Neural cell (in vitro differentiated cells): ENCODE measurements around the gene METAP2. TPM values are rescaled to one million over a fixed set of nuclear protein-coding genes. Genes with fewer than 3 reads are reported as not detected.

Source experiments
- H2AFZ ChIP-seq: fragments of 200-600, 300-800 bp; sonication (generic), shearing (Covaris generic); 2 replicates; pipeline ENCODE4 v1.6.0; 2014; ENCODE audit warnings: low read depth, mild to moderate bottlenecking, antibody characterized with exemption, low read length, moderate library complexity
- H3F3A ChIP-seq: fragments of 200-600 bp; shearing (Covaris generic); 2 replicates; pipeline ENCODE4 v1.6.1; 2016; ENCODE audit warnings: mild to moderate bottlenecking, moderate library complexity, mixed read lengths, antibody characterized with exemption, low read length; ENCODE audit not compliant: insufficient read depth, poor library complexity, severe bottlenecking
- H3K27ac ChIP-seq: fragments of 200-600, 300-800 bp; sonication (generic), shearing (Covaris generic); 2 replicates; pipeline ENCODE4 v1.5.1; 2014; ENCODE audit warnings: mild to moderate bottlenecking, low read length, moderate library complexity
- H3K27me3 ChIP-seq: fragments of 300-800, 200-600 bp; sonication (generic), shearing (Covaris generic); 2 replicates; pipeline ENCODE4 v1.6.0; 2014; ENCODE audit warnings: mild to moderate bottlenecking, low read depth, low read length, moderate library complexity; ENCODE audit not compliant: insufficient read depth
- H3K36me3 ChIP-seq: fragments of 300-800, 200-600 bp; sonication (generic), shearing (Covaris generic); 2 replicates; pipeline ENCODE4 v1.5.1; 2014; ENCODE audit warnings: mild to moderate bottlenecking, antibody characterized with exemption, low read length, moderate library complexity; ENCODE audit not compliant: insufficient read depth
- H3K4me2 ChIP-seq: fragments of 300-800, 200-600 bp; sonication (generic), shearing (Covaris generic); 2 replicates; pipeline ENCODE4 v1.6.0; 2014; ENCODE audit warnings: mild to moderate bottlenecking, low read length
- H3K4me3 ChIP-seq: fragments of 300-800, 200-600 bp; sonication (generic), shearing (Covaris generic); 2 replicates; pipeline ENCODE4 v1.5.1; 2014; ENCODE audit warnings: mild to moderate bottlenecking, low read length, moderate library complexity
- H3K79me2 ChIP-seq: fragments of 200-600 bp; shearing (Covaris generic); replicated peaks from 2 replicates; pipeline ENCODE4 v1.6.0; 2014; ENCODE audit warnings: mild to moderate bottlenecking, low read length, moderate library complexity; ENCODE audit not compliant: insufficient read depth
- H3K9ac ChIP-seq: fragments of 300-800, 200-600 bp; sonication (generic), shearing (Covaris generic); 2 replicates; pipeline ENCODE4 v1.6.1; 2016; ENCODE audit warnings: mild to moderate bottlenecking, low read length, mixed read lengths
- H3K9me2 ChIP-seq: fragments of 200-600 bp; shearing (Covaris generic); 2 replicates; pipeline ENCODE4 v1.6.1; 2016; ENCODE audit warnings: mild to moderate bottlenecking, low read length, mixed read lengths; ENCODE audit not compliant: insufficient read depth
- H3K9me3 ChIP-seq: fragments of 200-600, 300-800 bp; sonication (generic), shearing (Covaris generic); 2 replicates; pipeline ENCODE4 v1.6.1; 2016; ENCODE audit warnings: mild to moderate bottlenecking, mixed run types, low read length, moderate library complexity, mixed read lengths
- H4K20me1 ChIP-seq: fragments of 200-600 bp; shearing (Covaris generic); 2 replicates; pipeline ENCODE4 v1.6.1; 2016; ENCODE audit warnings: mild to moderate bottlenecking, mixed run types; ENCODE audit not compliant: insufficient read depth
- EP300 ChIP-seq: fragments of 450-650 bp; conservative IDR thresholded peaks from 2 replicates; pipeline ENCODE4 v1.6.1; 2014; ENCODE audit warnings: antibody characterized with exemption, mild to moderate bottlenecking, moderate library complexity; ENCODE audit not compliant: poor library complexity, severe bottlenecking
- EZH2 ChIP-seq: fragments of 200-600, 300-800 bp; shearing (Covaris generic), sonication (generic); IDR thresholded peaks from 2 replicates; pipeline ENCODE4 v1.6.1; 2014; ENCODE audit warnings: antibody characterized with exemption, low read length, borderline replicate concordance, mild to moderate bottlenecking; ENCODE audit not compliant: insufficient read depth, poor library complexity, severe bottlenecking
- MXI1 ChIP-seq: fragments of 450-650 bp; conservative IDR thresholded peaks from 2 replicates; pipeline ENCODE4 v1.6.1; 2014; ENCODE audit warnings: antibody characterized with exemption, mild to moderate bottlenecking; ENCODE audit not compliant: poor library complexity, severe bottlenecking
- POLR2AphosphoS5 ChIP-seq: IDR thresholded peaks from 2 replicates; pipeline ENCODE4 v1.6.1; 2012
- RAD21 ChIP-seq: fragments of 450-650 bp; conservative IDR thresholded peaks from 2 replicates; pipeline ENCODE4 v1.6.1; 2014; ENCODE audit warnings: antibody characterized with exemption, mild to moderate bottlenecking, moderate library complexity
- SMC3 ChIP-seq: fragments of 450-650 bp; conservative IDR thresholded peaks from 2 replicates; pipeline ENCODE4 v1.6.1; 2014; ENCODE audit warnings: antibody characterized with exemption, mild to moderate bottlenecking, moderate library complexity; ENCODE audit not compliant: poor library complexity
- TAF1 ChIP-seq: IDR thresholded peaks from 2 replicates; pipeline ENCODE4 v1.6.1; 2012; ENCODE audit warnings: low read depth
- polyA plus RNA-seq: library from polyadenylated mRNA; depleted of rRNA; stranded (reverse); fragments of >200 nt; gene quantifications from 2 replicates; pipeline ENCODE4 v1.2.3, GENCODE V29; 2014
- TF ChIP-seq, protein P1 (sequence below): IDR thresholded peaks from 2 replicates; pipeline ENCODE4 v1.6.1; 2012; ENCODE audit warnings: borderline replicate concordance
- TF ChIP-seq, protein P2 (sequence below): fragments of 450-650 bp; IDR thresholded peaks from 2 replicates; pipeline ENCODE4 v1.5.1; 2014; ENCODE audit warnings: antibody characterized with exemption, mild to moderate bottlenecking, moderate library complexity; ENCODE audit not compliant: poor library complexity, severe bottlenecking

The METAP2 gene
- polyA plus RNA-seq, 1 donor from 2014 or later: 78.0 TPM

DNA sequence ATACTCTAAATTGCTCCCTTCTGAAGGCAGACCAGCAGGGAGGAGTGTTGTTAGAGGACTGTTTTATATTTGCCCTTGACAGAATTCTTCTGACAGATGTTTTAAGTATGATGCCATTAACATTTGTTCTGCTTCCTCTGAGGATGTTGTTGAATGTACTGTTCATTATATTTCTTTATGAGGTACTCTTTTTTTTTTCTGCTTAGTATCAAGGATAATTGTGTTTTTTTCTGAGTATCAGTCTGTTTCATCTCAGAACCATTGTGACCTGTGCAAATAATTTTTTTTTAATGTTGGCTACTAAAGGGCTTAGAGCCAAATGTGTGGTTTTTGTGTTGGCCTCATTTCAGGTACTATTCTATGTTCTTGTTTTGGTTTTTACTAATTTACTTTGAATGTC is 10.6 kb downstream of the METAP2 start:
- no peaks in the 10 kb centered on the region for H4K20me1 ChIP-seq
- H3K9ac ChIP-seq: no peak overlapping the region
- no peaks in the 10 kb centered on the region for H3K9me3 ChIP-seq
- H3K4me3 ChIP-seq: no peak overlapping the region
- H3F3A ChIP-seq: no peaks in the 10 kb centered on the region
- H3K27ac ChIP-seq: no peak overlapping the region
- TF ChIP-seq TAF1 (no peak), RAD21 (no peak), POLR2AphosphoS5 (no peak), MXI1 (no peak), EP300 (no peak), SMC3 (no peak), EZH2 (no peak)
- TF ChIP-seq, protein P1, sequence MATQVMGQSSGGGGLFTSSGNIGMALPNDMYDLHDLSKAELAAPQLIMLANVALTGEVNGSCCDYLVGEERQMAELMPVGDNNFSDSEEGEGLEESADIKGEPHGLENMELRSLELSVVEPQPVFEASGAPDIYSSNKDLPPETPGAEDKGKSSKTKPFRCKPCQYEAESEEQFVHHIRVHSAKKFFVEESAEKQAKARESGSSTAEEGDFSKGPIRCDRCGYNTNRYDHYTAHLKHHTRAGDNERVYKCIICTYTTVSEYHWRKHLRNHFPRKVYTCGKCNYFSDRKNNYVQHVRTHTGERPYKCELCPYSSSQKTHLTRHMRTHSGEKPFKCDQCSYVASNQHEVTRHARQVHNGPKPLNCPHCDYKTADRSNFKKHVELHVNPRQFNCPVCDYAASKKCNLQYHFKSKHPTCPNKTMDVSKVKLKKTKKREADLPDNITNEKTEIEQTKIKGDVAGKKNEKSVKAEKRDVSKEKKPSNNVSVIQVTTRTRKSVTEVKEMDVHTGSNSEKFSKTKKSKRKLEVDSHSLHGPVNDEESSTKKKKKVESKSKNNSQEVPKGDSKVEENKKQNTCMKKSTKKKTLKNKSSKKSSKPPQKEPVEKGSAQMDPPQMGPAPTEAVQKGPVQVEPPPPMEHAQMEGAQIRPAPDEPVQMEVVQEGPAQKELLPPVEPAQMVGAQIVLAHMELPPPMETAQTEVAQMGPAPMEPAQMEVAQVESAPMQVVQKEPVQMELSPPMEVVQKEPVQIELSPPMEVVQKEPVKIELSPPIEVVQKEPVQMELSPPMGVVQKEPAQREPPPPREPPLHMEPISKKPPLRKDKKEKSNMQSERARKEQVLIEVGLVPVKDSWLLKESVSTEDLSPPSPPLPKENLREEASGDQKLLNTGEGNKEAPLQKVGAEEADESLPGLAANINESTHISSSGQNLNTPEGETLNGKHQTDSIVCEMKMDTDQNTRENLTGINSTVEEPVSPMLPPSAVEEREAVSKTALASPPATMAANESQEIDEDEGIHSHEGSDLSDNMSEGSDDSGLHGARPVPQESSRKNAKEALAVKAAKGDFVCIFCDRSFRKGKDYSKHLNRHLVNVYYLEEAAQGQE: no peak
- TF ChIP-seq, protein P2, sequence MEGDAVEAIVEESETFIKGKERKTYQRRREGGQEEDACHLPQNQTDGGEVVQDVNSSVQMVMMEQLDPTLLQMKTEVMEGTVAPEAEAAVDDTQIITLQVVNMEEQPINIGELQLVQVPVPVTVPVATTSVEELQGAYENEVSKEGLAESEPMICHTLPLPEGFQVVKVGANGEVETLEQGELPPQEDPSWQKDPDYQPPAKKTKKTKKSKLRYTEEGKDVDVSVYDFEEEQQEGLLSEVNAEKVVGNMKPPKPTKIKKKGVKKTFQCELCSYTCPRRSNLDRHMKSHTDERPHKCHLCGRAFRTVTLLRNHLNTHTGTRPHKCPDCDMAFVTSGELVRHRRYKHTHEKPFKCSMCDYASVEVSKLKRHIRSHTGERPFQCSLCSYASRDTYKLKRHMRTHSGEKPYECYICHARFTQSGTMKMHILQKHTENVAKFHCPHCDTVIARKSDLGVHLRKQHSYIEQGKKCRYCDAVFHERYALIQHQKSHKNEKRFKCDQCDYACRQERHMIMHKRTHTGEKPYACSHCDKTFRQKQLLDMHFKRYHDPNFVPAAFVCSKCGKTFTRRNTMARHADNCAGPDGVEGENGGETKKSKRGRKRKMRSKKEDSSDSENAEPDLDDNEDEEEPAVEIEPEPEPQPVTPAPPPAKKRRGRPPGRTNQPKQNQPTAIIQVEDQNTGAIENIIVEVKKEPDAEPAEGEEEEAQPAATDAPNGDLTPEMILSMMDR: no peak
- no peaks in the 10 kb centered on the region for H3K27me3 ChIP-seq
- no peak overlapping the region for H2AFZ ChIP-seq
- H3K79me2 ChIP-seq: peaks cover 18% of the 10 kb centered on the region
- H3K36me3 ChIP-seq: peaks cover 5% of the 10 kb centered on the region
- no peaks in the 10 kb centered on the region for H3K9me2 ChIP-seq
- H3K4me2 ChIP-seq: no peak overlapping the region

DNA sequence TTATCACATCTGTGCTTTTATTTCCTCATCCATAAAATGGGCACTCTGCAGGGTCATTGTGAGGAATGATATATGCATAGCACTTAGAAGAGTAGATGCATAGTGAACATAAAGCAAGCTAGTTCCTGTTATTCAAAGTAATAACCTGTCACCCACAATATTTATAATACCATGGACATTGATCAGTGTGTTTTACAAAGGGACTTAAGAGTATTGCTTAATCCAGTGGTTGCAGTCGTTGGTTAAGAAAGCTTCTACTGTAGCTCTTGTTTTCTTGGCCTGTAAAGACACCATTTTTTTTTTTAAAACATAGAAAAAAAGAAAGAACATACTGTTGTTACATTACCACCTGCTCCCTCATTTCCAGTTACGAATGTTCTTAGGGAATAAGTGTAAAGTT is 13.1 kb downstream of the METAP2 start:
- Histone ChIP-seq H3K4me2 (no peak overlapping the region), H3K4me3 (no peak overlapping the region), H2AFZ (no peak overlapping the region), H3K36me3 (peaks cover 7% of the 10 kb centered on the region), H3K27me3 (no peaks in the 10 kb centered on the region), H3K9me3 (no peaks in the 10 kb centered on the region), H3K27ac (no peak overlapping the region), H3K79me2 (no peaks in the 10 kb centered on the region), H3F3A (no peaks in the 10 kb centered on the region), H3K9me2 (no peaks in the 10 kb centered on the region), H4K20me1 (no peaks in the 10 kb centered on the region), H3K9ac (no peak overlapping the region)
- TF ChIP-seq MXI1: no peak
- TF ChIP-seq, protein P2: no peak
- TF ChIP-seq EZH2: no peak
- TF ChIP-seq POLR2AphosphoS5: no peak
- no peak for TF ChIP-seq SMC3
- no peak for TF ChIP-seq TAF1
- TF ChIP-seq, protein P1: no peak
- no peak for TF ChIP-seq RAD21
- no peak for TF ChIP-seq EP300
